Astrocyte (in vitro differentiated cells and primary cell): ENCODE data around the gene CIAPIN1. TPM values are rescaled to one million over a fixed set of nuclear protein-coding genes. Genes with fewer than 3 reads are reported as not detected.

ENCODE experiments used
- DNase-seq: peaks from one replicate; pipeline ENCODE4 v3.0.0-alpha.2; 2010; ENCODE audit warnings: low read depth
- FAIRE-seq: peaks from 2 replicates; lab custom pipeline; 2011; peaks lifted over from hg19 to GRCh38; lab: Jason Lieb, UNC
- H2AFZ ChIP-seq: 2 replicates; pipeline ENCODE4 v1.6.0; 2012; ENCODE audit warnings: low read depth, low read length, inconsistent platforms
- H3K27ac ChIP-seq: 2 replicates; pipeline ENCODE4 v1.5.1; 2011; ENCODE audit warnings: low read depth, low read length, inconsistent platforms
- H3K27me3 ChIP-seq: 2 replicates; pipeline ENCODE4 v1.6.0; 2011; ENCODE audit warnings: low read length, inconsistent platforms; ENCODE audit not compliant: insufficient read depth
- H3K36me3 ChIP-seq: 2 replicates; pipeline ENCODE4 v1.5.1; 2011; ENCODE audit warnings: low read length, inconsistent platforms; ENCODE audit not compliant: insufficient read depth
- H3K4me1 ChIP-seq: 2 replicates; pipeline ENCODE4 v1.5.1; 2011; ENCODE audit warnings: low read length, inconsistent platforms; ENCODE audit not compliant: insufficient read depth
- H3K4me2 ChIP-seq: 2 replicates; pipeline ENCODE4 v1.6.0; 2012; ENCODE audit warnings: low read length, inconsistent platforms
- H3K4me3 ChIP-seq: 2 replicates; pipeline ENCODE4 v1.5.1; 2011; ENCODE audit warnings: low read depth, mild to moderate bottlenecking, low read length, inconsistent platforms; ENCODE audit not compliant: insufficient read depth
- H3K79me2 ChIP-seq: 2 replicates; pipeline ENCODE4 v1.6.0; 2012; ENCODE audit warnings: mild to moderate bottlenecking, low read length, inconsistent platforms; ENCODE audit not compliant: insufficient read depth
- H3K9ac ChIP-seq: 2 replicates; pipeline ENCODE4 v1.6.0; 2012; ENCODE audit warnings: mild to moderate bottlenecking, low read length, inconsistent platforms
- H3K9me3 ChIP-seq: 2 replicates; pipeline ENCODE4 v1.5.1; 2012; ENCODE audit warnings: low read depth, mild to moderate bottlenecking, low read length, inconsistent platforms; ENCODE audit not compliant: insufficient read depth
- H4K20me1 ChIP-seq: 2 replicates; pipeline ENCODE4 v1.6.0; 2012; ENCODE audit warnings: low read length, inconsistent platforms; ENCODE audit not compliant: insufficient read depth
- H3K27ac Mint-ChIP-seq: one replicate; pipeline ENCODE4 v1.8.0; 2021; ENCODE audit warnings: mild to moderate bottlenecking, mixed read lengths; ENCODE audit not compliant: unreplicated experiment
- H3K27me3 Mint-ChIP-seq: one replicate; pipeline ENCODE4 v1.8.0; 2021; ENCODE audit warnings: low read depth, mixed read lengths; ENCODE audit not compliant: unreplicated experiment
- H3K36me3 Mint-ChIP-seq: one replicate; pipeline ENCODE4 v1.8.0; 2021; ENCODE audit warnings: low read depth, mixed read lengths; ENCODE audit not compliant: unreplicated experiment
- H3K4me1 Mint-ChIP-seq: one replicate; pipeline ENCODE4 v1.8.0; 2021; ENCODE audit warnings: low read depth, mixed read lengths; ENCODE audit not compliant: unreplicated experiment
- H3K4me3 Mint-ChIP-seq: one replicate; pipeline ENCODE4 v1.8.0; 2021; ENCODE audit warnings: mild to moderate bottlenecking, moderate library complexity, mixed read lengths; ENCODE audit not compliant: unreplicated experiment
- H3K9me3 Mint-ChIP-seq: one replicate; pipeline ENCODE4 v1.8.0; 2021; ENCODE audit warnings: mild to moderate bottlenecking, mixed read lengths; ENCODE audit not compliant: unreplicated experiment
- CTCF ChIP-seq: IDR thresholded peaks from 2 replicates; pipeline ENCODE4 v1.5.1; 2011; ENCODE audit warnings: low read depth, mild to moderate bottlenecking, inconsistent platforms, low read length, moderate library complexity; ENCODE audit not compliant: insufficient read depth
- EZH2 ChIP-seq: IDR thresholded peaks from 2 replicates; pipeline ENCODE4 v1.6.1; 2012; ENCODE audit warnings: mild to moderate bottlenecking, low read length, inconsistent platforms; ENCODE audit not compliant: insufficient read depth
- total RNA-seq: library from RNA; stranded (reverse); gene quantifications from 2 replicates; pipeline ENCODE4 v1.2.1, GENCODE V29; 2021

The CIAPIN1 gene
- total RNA-seq, 1 donor from 2014 or later: 68.9 TPM

- H3K27me3 ChIP-seq: peaks cover 3% of the 10 kb centered on the region
- no peak overlapping the region for H3K4me2 ChIP-seq
- peaks cover 1% of the 10 kb centered on the region for H3K4me1 Mint-ChIP-seq
- no peak overlapping the region for H3K27ac ChIP-seq
- H3K4me3 Mint-ChIP-seq: no peak overlapping the region
- no peaks in the 10 kb centered on the region for H3K9me3 Mint-ChIP-seq
- no peak overlapping the region for H3K4me3 ChIP-seq
- H3K79me2 ChIP-seq: no peaks in the 10 kb centered on the region
- no peaks in the 10 kb centered on the region for H3K36me3 Mint-ChIP-seq
- FAIRE-seq (no peak), DNase-seq (no peak)
- H3K27ac Mint-ChIP-seq: no peak overlapping the region
- no peaks in the 10 kb centered on the region for H3K36me3 ChIP-seq
- no peak for TF ChIP-seq EZH2
- H2AFZ ChIP-seq: no peak overlapping the region
- no peaks in the 10 kb centered on the region for H3K9me3 ChIP-seq
- H3K9ac ChIP-seq: no peak overlapping the region
- no peaks in the 10 kb centered on the region for H3K4me1 ChIP-seq
- H4K20me1 ChIP-seq: no peaks in the 10 kb centered on the region
- peaks cover 31% of the 10 kb centered on the region for H3K27me3 Mint-ChIP-seq
Measured at GRCh38 chr16:57407521-57408353, 39.4 kb downstream of the CIAPIN1 start.

- no peaks in the 10 kb centered on the region for H3K79me2 ChIP-seq
- H3K4me3 ChIP-seq: no peak overlapping the region
- H3K36me3 Mint-ChIP-seq: no peaks in the 10 kb centered on the region
- H3K9me3 ChIP-seq: no peaks in the 10 kb centered on the region
- no peak overlapping the region for H3K4me3 Mint-ChIP-seq
- no peak for TF ChIP-seq EZH2
- no peak for TF ChIP-seq CTCF
- peaks cover 27% of the 10 kb centered on the region for H3K27me3 Mint-ChIP-seq
- H2AFZ ChIP-seq: no peak overlapping the region
- no peaks in the 10 kb centered on the region for H3K9me3 Mint-ChIP-seq
- no peaks in the 10 kb centered on the region for H4K20me1 ChIP-seq
- H3K4me1 Mint-ChIP-seq: peaks cover 1% of the 10 kb centered on the region
- DNase-seq (no peak), FAIRE-seq (no peak)
- H3K27me3 ChIP-seq: peaks cover 3% of the 10 kb centered on the region
- H3K9ac ChIP-seq: no peak overlapping the region
- H3K27ac Mint-ChIP-seq: no peak overlapping the region
- H3K27ac ChIP-seq: no peak overlapping the region
- no peaks in the 10 kb centered on the region for H3K4me1 ChIP-seq
- H3K4me2 ChIP-seq: no peak overlapping the region
- H3K36me3 ChIP-seq: no peaks in the 10 kb centered on the region
Measured at GRCh38 chr16:57406881-57407280, 40.3 kb downstream of the CIAPIN1 start.

GRCh38 chr16:57405097-57405496 lies 42.1 kb downstream of the CIAPIN1 start:
- peaks cover 1% of the 10 kb centered on the region for H3K4me1 Mint-ChIP-seq
- H3K27me3 Mint-ChIP-seq: peaks cover 19% of the 10 kb centered on the region
- no peak overlapping the region for H3K4me3 ChIP-seq
- H3K4me3 Mint-ChIP-seq: no peak overlapping the region
- TF ChIP-seq CTCF (no peak), EZH2 (no peak)
- H3K27ac ChIP-seq: no peak overlapping the region
- no peaks in the 10 kb centered on the region for H3K4me1 ChIP-seq
- H3K9me3 Mint-ChIP-seq: no peaks in the 10 kb centered on the region
- FAIRE-seq (no peak), DNase-seq (no peak)
- H4K20me1 ChIP-seq: no peaks in the 10 kb centered on the region
- no peaks in the 10 kb centered on the region for H3K36me3 Mint-ChIP-seq
- H3K27ac Mint-ChIP-seq: no peak overlapping the region
- no peaks in the 10 kb centered on the region for H3K9me3 ChIP-seq
- peaks cover 3% of the 10 kb centered on the region for H3K27me3 ChIP-seq
- no peaks in the 10 kb centered on the region for H3K36me3 ChIP-seq
- no peaks in the 10 kb centered on the region for H3K79me2 ChIP-seq
- H3K4me2 ChIP-seq: no peak overlapping the region
- no peak overlapping the region for H2AFZ ChIP-seq
- no peak overlapping the region for H3K9ac ChIP-seq
